Measurements from ENCODE around the gene RRN3.

RRN3 gene

DNA sequence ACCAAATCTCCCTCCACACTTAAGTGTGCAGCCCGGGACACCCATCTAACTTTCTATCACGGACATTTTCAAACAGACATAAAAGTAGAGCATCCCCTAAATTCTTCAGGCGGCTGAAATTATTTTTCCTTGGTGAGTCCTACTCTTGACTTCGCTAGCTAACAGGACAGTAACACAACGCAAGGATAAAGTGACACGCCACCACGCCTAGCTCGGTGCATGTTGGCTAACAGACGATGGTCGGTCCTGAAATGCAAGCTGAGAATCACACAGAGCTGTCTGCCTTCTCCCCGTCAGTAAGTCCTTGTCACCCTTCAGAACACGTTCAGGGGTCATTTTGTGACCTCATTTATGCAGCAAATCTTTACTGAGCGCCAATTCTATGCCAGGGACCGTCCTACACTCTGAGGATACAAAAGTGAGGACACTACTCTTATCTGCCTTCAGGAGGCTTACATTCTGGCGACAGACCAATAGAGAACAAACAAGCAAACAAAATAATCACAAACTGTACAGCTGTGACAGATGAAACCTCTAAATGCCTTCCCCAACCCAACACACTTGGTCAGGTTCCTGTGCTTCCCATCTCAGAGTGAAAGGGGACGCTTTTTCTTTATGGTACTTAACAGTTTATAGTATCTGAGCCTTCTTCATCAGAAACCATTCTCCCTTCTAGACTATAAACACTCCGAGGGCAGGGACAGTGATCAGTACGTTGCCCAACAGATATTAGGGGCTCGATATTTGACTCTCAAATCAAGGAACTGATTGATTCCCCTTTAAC is 39.5 kb downstream of the RRN3 start:
- TF ChIP-seq, protein P1, sequence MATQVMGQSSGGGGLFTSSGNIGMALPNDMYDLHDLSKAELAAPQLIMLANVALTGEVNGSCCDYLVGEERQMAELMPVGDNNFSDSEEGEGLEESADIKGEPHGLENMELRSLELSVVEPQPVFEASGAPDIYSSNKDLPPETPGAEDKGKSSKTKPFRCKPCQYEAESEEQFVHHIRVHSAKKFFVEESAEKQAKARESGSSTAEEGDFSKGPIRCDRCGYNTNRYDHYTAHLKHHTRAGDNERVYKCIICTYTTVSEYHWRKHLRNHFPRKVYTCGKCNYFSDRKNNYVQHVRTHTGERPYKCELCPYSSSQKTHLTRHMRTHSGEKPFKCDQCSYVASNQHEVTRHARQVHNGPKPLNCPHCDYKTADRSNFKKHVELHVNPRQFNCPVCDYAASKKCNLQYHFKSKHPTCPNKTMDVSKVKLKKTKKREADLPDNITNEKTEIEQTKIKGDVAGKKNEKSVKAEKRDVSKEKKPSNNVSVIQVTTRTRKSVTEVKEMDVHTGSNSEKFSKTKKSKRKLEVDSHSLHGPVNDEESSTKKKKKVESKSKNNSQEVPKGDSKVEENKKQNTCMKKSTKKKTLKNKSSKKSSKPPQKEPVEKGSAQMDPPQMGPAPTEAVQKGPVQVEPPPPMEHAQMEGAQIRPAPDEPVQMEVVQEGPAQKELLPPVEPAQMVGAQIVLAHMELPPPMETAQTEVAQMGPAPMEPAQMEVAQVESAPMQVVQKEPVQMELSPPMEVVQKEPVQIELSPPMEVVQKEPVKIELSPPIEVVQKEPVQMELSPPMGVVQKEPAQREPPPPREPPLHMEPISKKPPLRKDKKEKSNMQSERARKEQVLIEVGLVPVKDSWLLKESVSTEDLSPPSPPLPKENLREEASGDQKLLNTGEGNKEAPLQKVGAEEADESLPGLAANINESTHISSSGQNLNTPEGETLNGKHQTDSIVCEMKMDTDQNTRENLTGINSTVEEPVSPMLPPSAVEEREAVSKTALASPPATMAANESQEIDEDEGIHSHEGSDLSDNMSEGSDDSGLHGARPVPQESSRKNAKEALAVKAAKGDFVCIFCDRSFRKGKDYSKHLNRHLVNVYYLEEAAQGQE (IDR thresholded peaks at IDR 0.05; ENCODE audit: insufficient replicate concordance, low read depth) = no peak
- TF ChIP-seq POLR2AphosphoS5 (IDR thresholded peaks at IDR 0.05; ENCODE audit: low read depth) (no peak), GABPA (IDR thresholded peaks at IDR 0.05; ENCODE audit: low read depth) (no peak), SPI1 (IDR thresholded peaks at IDR 0.05; ENCODE audit: borderline replicate concordance, low read depth) (no peak)
- TF ChIP-seq, protein P2, sequence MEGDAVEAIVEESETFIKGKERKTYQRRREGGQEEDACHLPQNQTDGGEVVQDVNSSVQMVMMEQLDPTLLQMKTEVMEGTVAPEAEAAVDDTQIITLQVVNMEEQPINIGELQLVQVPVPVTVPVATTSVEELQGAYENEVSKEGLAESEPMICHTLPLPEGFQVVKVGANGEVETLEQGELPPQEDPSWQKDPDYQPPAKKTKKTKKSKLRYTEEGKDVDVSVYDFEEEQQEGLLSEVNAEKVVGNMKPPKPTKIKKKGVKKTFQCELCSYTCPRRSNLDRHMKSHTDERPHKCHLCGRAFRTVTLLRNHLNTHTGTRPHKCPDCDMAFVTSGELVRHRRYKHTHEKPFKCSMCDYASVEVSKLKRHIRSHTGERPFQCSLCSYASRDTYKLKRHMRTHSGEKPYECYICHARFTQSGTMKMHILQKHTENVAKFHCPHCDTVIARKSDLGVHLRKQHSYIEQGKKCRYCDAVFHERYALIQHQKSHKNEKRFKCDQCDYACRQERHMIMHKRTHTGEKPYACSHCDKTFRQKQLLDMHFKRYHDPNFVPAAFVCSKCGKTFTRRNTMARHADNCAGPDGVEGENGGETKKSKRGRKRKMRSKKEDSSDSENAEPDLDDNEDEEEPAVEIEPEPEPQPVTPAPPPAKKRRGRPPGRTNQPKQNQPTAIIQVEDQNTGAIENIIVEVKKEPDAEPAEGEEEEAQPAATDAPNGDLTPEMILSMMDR (IDR thresholded peaks at IDR 0.05; ENCODE audit: insufficient read depth, low read length) = no peak
- H3K27me3 ChIP-seq (ENCODE audit: insufficient read depth, poor library complexity, severe bottlenecking) = no peaks in the 10 kb centered on the region
- no peak overlapping the region for H3K27ac ChIP-seq (replicated peaks)
- no peak for DNase-seq (ENCODE audit: low read depth in 1 of 2, low spot score in 1 of 2)
- H3K4me3 ChIP-seq (replicated peaks; ENCODE audit: insufficient read depth, low read length) = peak overlapping the region; percentile 95

DNA sequence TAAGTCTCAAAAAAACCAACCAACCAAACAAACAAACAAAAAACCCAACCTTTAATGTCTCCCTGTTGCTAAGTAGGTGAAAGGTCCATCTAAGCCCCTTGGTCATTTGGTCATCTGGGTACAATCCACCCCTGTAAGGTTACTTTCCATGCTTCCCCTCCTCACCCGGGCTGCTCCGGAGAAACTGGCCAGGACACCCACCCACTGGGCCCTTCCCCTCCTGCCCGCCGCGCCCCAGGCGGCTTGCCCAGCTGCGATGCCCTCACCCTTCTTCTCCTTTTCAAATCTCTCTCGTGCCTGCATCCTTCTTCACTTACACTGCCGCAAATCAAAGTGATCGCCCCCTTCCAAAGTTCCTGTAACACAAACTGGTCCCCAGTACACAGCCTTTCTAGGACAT is 40.2 kb downstream of the RRN3 start:
- DNase-seq (ENCODE audit: low read depth in 1 of 2, low spot score in 1 of 2) = no peak
- Histone ChIP-seq H3K27ac (replicated peaks) (no peak overlapping the region), H3K4me3 (replicated peaks; ENCODE audit: insufficient read depth, low read length) (no peak overlapping the region), H3K27me3 (ENCODE audit: insufficient read depth, poor library complexity, severe bottlenecking) (no peaks in the 10 kb centered on the region)
- TF ChIP-seq, protein P1 (IDR thresholded peaks at IDR 0.05; ENCODE audit: insufficient replicate concordance, low read depth) = no peak
- TF ChIP-seq POLR2AphosphoS5 (IDR thresholded peaks at IDR 0.05; ENCODE audit: low read depth) = no peak
- TF ChIP-seq, protein P2 (IDR thresholded peaks at IDR 0.05; ENCODE audit: insufficient read depth, low read length) = no peak
- no peak for TF ChIP-seq SPI1 (IDR thresholded peaks at IDR 0.05; ENCODE audit: borderline replicate concordance, low read depth)
- no peak for TF ChIP-seq GABPA (IDR thresholded peaks at IDR 0.05; ENCODE audit: low read depth)

DNA sequence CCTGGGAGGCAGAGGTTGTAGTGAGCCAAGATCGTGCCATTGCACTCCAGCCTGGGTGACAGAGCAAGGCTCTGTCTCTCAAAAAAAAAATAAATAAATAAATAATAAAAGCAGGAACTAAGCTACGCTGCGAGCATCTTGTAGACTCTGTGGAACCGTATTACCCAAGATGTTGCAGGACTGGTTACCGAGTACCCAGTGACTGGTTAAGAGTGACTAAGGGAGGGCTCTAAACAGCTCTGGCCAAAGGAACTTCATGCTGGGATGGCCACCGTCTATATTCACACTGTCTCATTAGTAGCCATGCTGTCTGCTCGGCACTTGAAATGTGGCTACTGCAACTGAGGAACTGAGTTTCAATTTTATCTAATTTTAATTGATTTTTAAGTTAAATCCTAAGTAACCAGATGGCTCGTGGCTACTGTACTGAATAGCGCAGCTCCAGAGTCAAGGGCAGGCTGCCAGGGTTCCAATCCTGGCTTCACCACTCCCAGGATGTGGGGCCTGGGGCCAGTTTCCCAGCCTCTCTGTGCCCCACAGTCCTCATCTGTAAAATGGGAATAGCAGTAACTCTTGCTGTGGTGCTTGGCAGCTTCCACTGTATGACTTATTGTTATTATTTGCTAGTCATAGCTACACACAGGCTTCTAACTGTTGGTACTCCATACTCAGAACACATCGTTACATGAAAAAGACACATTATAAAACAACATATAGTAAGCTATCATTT is 41.2 kb downstream of the RRN3 start:
- TF ChIP-seq, protein P2 (IDR thresholded peaks at IDR 0.05; ENCODE audit: insufficient read depth, low read length) = no peak
- TF ChIP-seq GABPA (IDR thresholded peaks at IDR 0.05; ENCODE audit: low read depth) = no peak
- TF ChIP-seq POLR2AphosphoS5 (IDR thresholded peaks at IDR 0.05; ENCODE audit: low read depth) = no peak
- TF ChIP-seq, protein P1 (IDR thresholded peaks at IDR 0.05; ENCODE audit: insufficient replicate concordance, low read depth) = no peak
- no peak for TF ChIP-seq SPI1 (IDR thresholded peaks at IDR 0.05; ENCODE audit: borderline replicate concordance, low read depth)
- no peak overlapping the region for H3K4me3 ChIP-seq (replicated peaks; ENCODE audit: insufficient read depth, low read length)
- DNase-seq (ENCODE audit: low read depth in 1 of 2, low spot score in 1 of 2) = peak in 1 of 2 experiments; percentile 56

More for the DNA sequence above, 41.2 kb downstream of the RRN3 start:
- H3K27ac ChIP-seq (replicated peaks) = no peak overlapping the region
- H3K27me3 ChIP-seq (ENCODE audit: insufficient read depth, poor library complexity, severe bottlenecking) = no peaks in the 10 kb centered on the region
